B cell (primary cell): ENCODE data around the gene SIRT3.

Experiments
- CTCF ChIP-seq: fragments of 200-600 bp; IDR thresholded peaks from one replicate; pipeline ENCODE4 v1.8.0; 2022; ENCODE audit warnings: antibody characterized with exemption, mild to moderate bottlenecking
- EZH2 ChIP-seq: IDR thresholded peaks from 2 replicates; pipeline ENCODE4 v1.6.1; 2012; ENCODE audit warnings: borderline replicate concordance, low read depth, mild to moderate bottlenecking, moderate library complexity, low read length; ENCODE audit not compliant: insufficient read depth, poor library complexity, severe bottlenecking

- TF ChIP-seq CTCF: no peak
- TF ChIP-seq EZH2: no peak
These were observed 15.4 kb upstream of the SIRT3 start for GRCh38 chr11:251550-251949.
